K562 (cell line): ENCODE data around the gene SPRY4. TPM values are rescaled to one million over a fixed set of nuclear protein-coding genes. Genes with fewer than 3 reads are reported as not detected.

Experiments used
- CBFA2T3 ChIP-seq: fragments of 450-650 bp; IDR thresholded peaks from 2 replicates; pipeline ENCODE4 v1.6.1; 2017
- ILF3 ChIP-seq: fragments of 450-650 bp; IDR thresholded peaks from 2 replicates; pipeline ENCODE4 v1.6.1; 2018; ENCODE audit warnings: antibody characterized with exemption, mild to moderate bottlenecking, moderate library complexity, borderline replicate concordance
- IRF2 ChIP-seq: sonication (generic); formaldehyde crosslinking; IDR thresholded peaks from 2 replicates; pipeline ENCODE4 v1.8.1; 2022; ENCODE audit warnings: mild to moderate bottlenecking, missing genetic modification reagents
- KDM4B ChIP-seq, 2 experiments: fragments of 450-650 bp in 1 of 2; sonication (generic) in 1 of 2; IDR thresholded peaks; 2 replicates each; pipeline ENCODE4 v1.6.1; 2016 to 2017; ENCODE audit warnings: borderline replicate concordance in 2 of 2, antibody characterized with exemption in 1 of 2, low read depth in 1 of 2, mild to moderate bottlenecking in 1 of 2
- MBD1 ChIP-seq: fragments of 250-450 bp; sonication (Bioruptor Pico); IDR thresholded peaks from 2 replicates; pipeline ENCODE4 v1.8.0; 2022; ENCODE audit warnings: inconsistent platforms
- MXI1 ChIP-seq: IDR thresholded peaks from 2 replicates; pipeline ENCODE4 v1.6.1; 2011; ENCODE audit warnings: low read depth, mild to moderate bottlenecking, improper control_type of control experiment, low read length
- NBN ChIP-seq: fragments of 450-650 bp; IDR thresholded peaks from 2 replicates; pipeline ENCODE4 v1.6.1; 2016; ENCODE audit warnings: low read depth, mild to moderate bottlenecking
- NEUROD1 ChIP-seq: fragments of 150-350 bp; IDR thresholded peaks from 2 replicates; pipeline ENCODE4 v1.6.1; 2014; ENCODE audit warnings: borderline replicate concordance, low read length, low read depth; ENCODE audit not compliant: partially characterized antibody
- NR1H2 ChIP-seq: sonication (generic); formaldehyde crosslinking; IDR thresholded peaks from 2 replicates; pipeline ENCODE4 v1.4.0; 2020; ENCODE audit warnings: mild to moderate bottlenecking, missing genetic modification reagents
- NR2C2 ChIP-seq, 2 experiments: fragments of 200-800 bp in 1 of 2; sonication (Bioruptor generic) in 1 of 2; sonication (generic) in 1 of 2; formaldehyde crosslinking in 1 of 2; IDR thresholded peaks; 2 replicates each; pipeline versions ENCODE4 v1.6.1 to v1.8.0; 2016 to 2022; ENCODE audit warnings: mild to moderate bottlenecking in 1 of 2, missing compliant biosample characterization in 1 of 2, missing genetic modification characterization in 1 of 2, missing genetic modification reagents in 1 of 2
- PHTF2 ChIP-seq: fragments of 250-450 bp; sonication (Bioruptor Pico); IDR thresholded peaks from 2 replicates; pipeline ENCODE4 v1.5.0; 2021; ENCODE audit warnings: mild to moderate bottlenecking
- PYGO2 ChIP-seq: fragments of 450-650 bp; IDR thresholded peaks from 2 replicates; pipeline ENCODE4 v1.6.1; 2016; ENCODE audit warnings: mild to moderate bottlenecking, missing genetic modification characterization, moderate library complexity, missing compliant biosample characterization
- RB1 ChIP-seq: fragments of 450-650 bp; IDR thresholded peaks from 2 replicates; pipeline ENCODE4 v1.6.1; 2017; ENCODE audit warnings: low read depth, mild to moderate bottlenecking
- TRIM25 ChIP-seq: fragments of 450-650 bp; IDR thresholded peaks from 2 replicates; pipeline ENCODE4 v1.7.0; 2016; ENCODE audit warnings: borderline replicate concordance
- U2AF2 ChIP-seq: fragments of 200-400 bp; formaldehyde crosslinking; optimal IDR thresholded peaks from 2 replicates; pipeline ENCODE3; 2017; ENCODE audit warnings: low read depth, mild to moderate bottlenecking, low read length
- ZNF311 ChIP-seq: fragments of 250-450 bp; sonication (Bioruptor Pico); IDR thresholded peaks from 2 replicates; pipeline ENCODE4 v1.4.0; 2020; ENCODE audit warnings: mild to moderate bottlenecking, moderate library complexity
- ZNF324 ChIP-seq: fragments of 250-450 bp; sonication (Bioruptor Pico); IDR thresholded peaks from 2 replicates; pipeline ENCODE4 v1.4.0; 2020; ENCODE audit warnings: mild to moderate bottlenecking
- polyA plus RNA-seq, 8 experiments: library from polyadenylated mRNA; depleted of rRNA in 4 of 8; stranded (reverse) in 5 of 8; unstranded in 3 of 8; fragments of >200 nt; fragmentation: Nextera tagmentation in 2 of 8; fragmentation: Illumina TruSeq in 1 of 8; extraction: Ambion mirVana in 2 of 8; extraction: Trizol in 1 of 8; gene quantifications; 2 replicates each; pipeline versions ENCODE4 v1.2.1 to v1.2.3, GENCODE V29; 2011 to 2014; ENCODE audit warnings: inconsistent platforms in 1 of 8, missing spikeins in 1 of 8
- total RNA-seq, 7 experiments: library from RNA; depleted of rRNA in 6 of 7; stranded (reverse); fragments of >200 nt in 6 of 7; fragmentation: Illumina TruSeq in 2 of 7; extraction: Trizol in 2 of 7; gene quantifications; 2 replicates each; pipeline versions ENCODE4 v1.2.1 to v1.2.3, GENCODE V29; 2011 to 2021; ENCODE audit warnings: low replicate concordance in 1 of 7
- TF ChIP-seq, protein P1 (sequence below): fragments of 200-800 bp; sonication (Bioruptor generic); IDR thresholded peaks from 2 replicates; pipeline ENCODE4 v1.6.1; 2016; ENCODE audit warnings: missing genetic modification characterization, missing compliant biosample characterization

The SPRY4 gene
- total and polyA plus RNA-seq, 9 of the 15 experiments (the other 6 are each of a cell fraction or from before 2014, with no cell fraction given), result 2.6 to 24.2 (median 9.5) TPM

- TF ChIP-seq, protein P1, sequence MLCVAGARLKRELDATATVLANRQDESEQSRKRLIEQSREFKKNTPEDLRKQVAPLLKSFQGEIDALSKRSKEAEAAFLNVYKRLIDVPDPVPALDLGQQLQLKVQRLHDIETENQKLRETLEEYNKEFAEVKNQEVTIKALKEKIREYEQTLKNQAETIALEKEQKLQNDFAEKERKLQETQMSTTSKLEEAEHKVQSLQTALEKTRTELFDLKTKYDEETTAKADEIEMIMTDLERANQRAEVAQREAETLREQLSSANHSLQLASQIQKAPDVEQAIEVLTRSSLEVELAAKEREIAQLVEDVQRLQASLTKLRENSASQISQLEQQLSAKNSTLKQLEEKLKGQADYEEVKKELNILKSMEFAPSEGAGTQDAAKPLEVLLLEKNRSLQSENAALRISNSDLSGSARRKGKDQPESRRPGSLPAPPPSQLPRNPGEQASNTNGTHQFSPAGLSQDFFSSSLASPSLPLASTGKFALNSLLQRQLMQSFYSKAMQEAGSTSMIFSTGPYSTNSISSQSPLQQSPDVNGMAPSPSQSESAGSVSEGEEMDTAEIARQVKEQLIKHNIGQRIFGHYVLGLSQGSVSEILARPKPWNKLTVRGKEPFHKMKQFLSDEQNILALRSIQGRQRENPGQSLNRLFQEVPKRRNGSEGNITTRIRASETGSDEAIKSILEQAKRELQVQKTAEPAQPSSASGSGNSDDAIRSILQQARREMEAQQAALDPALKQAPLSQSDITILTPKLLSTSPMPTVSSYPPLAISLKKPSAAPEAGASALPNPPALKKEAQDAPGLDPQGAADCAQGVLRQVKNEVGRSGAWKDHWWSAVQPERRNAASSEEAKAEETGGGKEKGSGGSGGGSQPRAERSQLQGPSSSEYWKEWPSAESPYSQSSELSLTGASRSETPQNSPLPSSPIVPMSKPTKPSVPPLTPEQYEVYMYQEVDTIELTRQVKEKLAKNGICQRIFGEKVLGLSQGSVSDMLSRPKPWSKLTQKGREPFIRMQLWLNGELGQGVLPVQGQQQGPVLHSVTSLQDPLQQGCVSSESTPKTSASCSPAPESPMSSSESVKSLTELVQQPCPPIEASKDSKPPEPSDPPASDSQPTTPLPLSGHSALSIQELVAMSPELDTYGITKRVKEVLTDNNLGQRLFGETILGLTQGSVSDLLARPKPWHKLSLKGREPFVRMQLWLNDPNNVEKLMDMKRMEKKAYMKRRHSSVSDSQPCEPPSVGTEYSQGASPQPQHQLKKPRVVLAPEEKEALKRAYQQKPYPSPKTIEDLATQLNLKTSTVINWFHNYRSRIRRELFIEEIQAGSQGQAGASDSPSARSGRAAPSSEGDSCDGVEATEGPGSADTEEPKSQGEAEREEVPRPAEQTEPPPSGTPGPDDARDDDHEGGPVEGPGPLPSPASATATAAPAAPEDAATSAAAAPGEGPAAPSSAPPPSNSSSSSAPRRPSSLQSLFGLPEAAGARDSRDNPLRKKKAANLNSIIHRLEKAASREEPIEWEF (CRISPR knock-in tag), result no peak
- TF ChIP-seq NEUROD1, result peak; percentile 10
- no peak for TF ChIP-seq ZNF324 (CRISPR knock-in tag)
- TF ChIP-seq NR2C2 (CRISPR knock-in tag; IDR thresholded peaks at IDR 0.05), result no peak
- peak; percentile 52; the same call in 1 of the 2 replicates for TF ChIP-seq NR2C2 (tag; IDR thresholded peaks at IDR 0.05)
- peak; percentile 59; the same call in 1 of the 2 replicates for TF ChIP-seq NBN
- TF ChIP-seq U2AF2, result no peak
- TF ChIP-seq KDM4B (IDR thresholded peaks at IDR 0.05; ENCODE audit: borderline replicate concordance in 2 of 2, low read depth in 1 of 2), result no peak; a peak in 1 of 4 replicates
- no peak for TF ChIP-seq PYGO2 (tag)
- no peak for TF ChIP-seq NR1H2
- no peak for TF ChIP-seq MBD1 (CRISPR knock-in tag)
- TF ChIP-seq TRIM25, result no peak
- no peak for TF ChIP-seq IRF2 (CRISPR knock-in tag)
- no peak for TF ChIP-seq ZNF311 (CRISPR knock-in tag)
- 0 out of 2 replicates have a peak, but pooled peaks have one; percentile 20 for TF ChIP-seq CBFA2T3
- TF ChIP-seq PHTF2 (CRISPR knock-in tag), result no peak
- TF ChIP-seq RB1, result 0 out of 2 replicates have a peak, but pooled peaks have one; percentile 11
- TF ChIP-seq MXI1, result no peak
- TF ChIP-seq ILF3, result no peak
Measured at GRCh38 chr5:142324871-142325724, at the start of gene SPRY4 (continued).
